Choroid plexus epithelial cell (primary cell): Measurements from ENCODE around the gene CLEC4G.

Experiments used
- DNase-seq: peaks from one replicate; pipeline ENCODE4 v3.0.0-alpha.2; 2010; ENCODE audit warnings: low read depth
- H3K4me3 ChIP-seq: 2 replicates; pipeline ENCODE4 v1.5.1; 2011; ENCODE audit warnings: low read depth, mild to moderate bottlenecking, control low read depth, low read length, moderate library complexity
- CTCF ChIP-seq: conservative IDR thresholded peaks from 2 replicates; pipeline ENCODE4 v1.5.1; 2011; ENCODE audit warnings: low read depth, mild to moderate bottlenecking, control low read depth, inconsistent platforms, low read length, moderate library complexity

The CLEC4G gene

DNA sequence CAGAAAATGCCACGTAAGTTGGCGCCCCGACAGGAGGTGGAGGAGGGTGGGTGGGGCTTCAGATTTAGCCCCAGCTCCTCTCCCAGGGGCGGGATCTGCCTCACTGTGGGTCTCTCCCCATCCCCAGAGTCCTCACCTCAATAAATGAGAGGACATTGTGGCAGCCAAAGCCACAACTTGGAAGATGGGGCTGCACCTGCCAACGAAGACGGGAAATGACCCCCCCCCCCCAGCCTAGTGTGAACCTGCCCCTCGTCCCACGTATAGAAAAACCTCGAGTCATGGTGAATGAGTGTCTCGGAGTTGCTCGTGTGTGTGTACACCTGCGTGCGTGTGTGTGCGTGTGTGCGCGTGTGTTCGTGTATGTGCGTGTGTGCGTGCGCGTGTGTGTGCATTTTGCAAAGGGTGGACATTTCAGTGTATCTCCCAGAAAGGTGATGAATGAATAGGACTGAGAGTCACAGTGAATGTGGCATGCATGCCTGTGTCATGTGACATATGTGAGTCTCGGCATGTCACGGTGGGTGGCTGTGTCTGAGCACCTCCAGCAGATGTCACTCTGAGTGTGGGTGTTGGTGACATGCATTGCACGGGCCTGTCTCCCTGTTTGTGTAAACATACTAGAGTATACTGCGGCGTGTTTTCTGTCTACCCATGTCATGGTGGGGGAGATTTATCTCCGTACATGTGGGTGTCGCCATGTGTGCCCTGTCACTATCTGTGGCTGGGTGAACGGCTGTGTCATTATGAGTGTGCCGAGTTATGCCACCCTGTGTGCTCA, 52.7 kb downstream of the CLEC4G start:
- H3K4me3 ChIP-seq = no peak overlapping the region
- no peak for DNase-seq
- no peak for TF ChIP-seq CTCF
